GM19324 (cell line): ENCODE results near the gene NSD2.
A peak's percentile ranks its signal among the peaks of the same experiment; 100 is the strongest.
"Not testable (repeated sequence)": the region's sequence is repeated elsewhere in the genome, so short reads cannot be mapped to it uniquely, and the experiment has no call there.

Experiments
- ATAC-seq: cut with Tn5 transposase; IDR thresholded peaks from one replicate; pipeline ENCODE4 v1.9.1; 2021; ENCODE audit warnings: mild to moderate bottlenecking, moderate library complexity; ENCODE audit not compliant: unreplicated experiment, low FRiP score

The NSD2 gene

GRCh38 chr4:1841201-1841886, 29.8 kb upstream of the NSD2 start:
- ATAC-seq = no peak

DNA sequence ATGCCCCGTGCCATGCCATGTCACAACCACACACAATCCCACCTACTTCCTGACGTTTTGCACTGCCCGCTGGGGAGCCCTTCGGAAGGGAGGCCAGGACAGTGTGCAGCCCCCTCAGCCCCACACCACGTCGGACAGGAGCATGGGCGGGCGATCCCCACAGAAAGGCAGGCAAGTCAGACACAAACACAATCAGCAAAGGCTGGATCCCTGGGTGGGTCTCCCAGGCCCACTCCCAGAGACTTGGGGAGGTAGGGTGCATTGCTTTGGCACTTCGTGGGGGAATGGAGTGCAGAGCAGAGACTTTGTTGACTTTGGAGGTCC, 29.3 kb upstream of the NSD2 start:
- no peak for ATAC-seq

DNA sequence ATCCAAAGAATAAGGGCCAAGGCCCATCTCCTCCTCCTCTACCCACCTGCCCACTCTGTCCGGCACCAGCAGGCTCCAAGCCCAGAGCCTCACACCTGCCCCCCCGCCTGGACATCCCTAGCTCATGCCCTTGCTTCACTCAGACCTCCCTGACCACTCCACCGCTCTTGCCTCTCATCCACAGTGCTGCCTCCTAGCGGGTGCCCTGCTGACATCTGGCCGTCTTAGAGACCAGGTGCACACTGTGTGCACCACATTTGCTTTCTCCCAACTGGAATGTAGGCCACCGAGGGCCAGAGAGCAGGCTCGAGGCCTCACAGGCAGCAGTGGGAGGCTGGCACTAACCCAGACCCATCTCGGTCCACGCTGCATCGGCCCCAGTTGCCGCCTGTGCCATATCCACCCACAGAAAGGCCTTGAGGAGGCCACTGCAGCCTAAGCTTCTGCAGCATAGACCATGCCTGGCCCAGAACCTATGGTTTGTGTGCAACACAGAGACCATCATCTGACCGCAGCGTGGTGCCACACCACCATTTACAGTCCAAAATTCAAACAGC, 28.8 kb upstream of the NSD2 start:
- ATAC-seq = no peak

DNA sequence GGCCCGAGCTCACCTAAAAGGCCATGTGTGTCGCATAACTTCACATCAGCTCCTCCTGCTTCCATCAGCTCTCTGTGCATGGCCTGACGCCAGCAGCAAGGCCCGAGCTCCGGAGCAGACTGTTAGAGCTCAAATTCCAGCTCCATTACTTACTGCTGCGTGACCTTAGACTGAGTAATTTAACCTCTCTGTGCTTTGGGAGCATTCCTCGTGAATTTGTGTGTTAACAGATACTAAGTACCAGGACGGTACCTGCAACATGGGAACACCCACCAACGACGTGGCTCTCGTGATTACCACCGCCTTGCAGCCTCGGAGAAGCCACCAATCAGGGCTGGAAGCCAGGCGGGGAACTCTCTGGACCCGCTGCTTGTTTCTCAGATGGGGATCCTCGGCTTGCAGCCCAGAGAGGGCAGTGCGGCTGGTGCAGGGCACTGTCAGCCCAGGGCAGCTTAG, 28.2 kb upstream of the NSD2 start:
- ATAC-seq = no peak

DNA sequence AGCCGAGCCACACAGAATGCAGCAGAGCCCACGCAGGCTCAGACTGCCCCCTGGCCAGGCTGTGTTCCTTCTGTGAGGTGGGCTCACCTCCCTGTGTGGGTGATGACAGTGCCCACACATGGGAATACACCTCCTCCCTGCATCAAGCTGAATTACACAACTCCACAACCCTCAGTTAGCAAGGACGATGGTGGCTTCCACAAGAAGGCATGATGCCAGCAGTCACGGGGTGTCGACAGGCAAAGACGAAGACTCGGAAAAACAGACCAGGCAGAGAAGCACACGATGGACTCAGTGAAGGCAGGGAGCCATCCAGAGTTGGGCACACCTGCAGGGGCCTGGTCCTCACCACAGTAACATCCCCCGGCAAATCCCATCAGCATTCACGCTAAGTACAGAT, 27.3 kb upstream of the NSD2 start:
- ATAC-seq = no peak

DNA sequence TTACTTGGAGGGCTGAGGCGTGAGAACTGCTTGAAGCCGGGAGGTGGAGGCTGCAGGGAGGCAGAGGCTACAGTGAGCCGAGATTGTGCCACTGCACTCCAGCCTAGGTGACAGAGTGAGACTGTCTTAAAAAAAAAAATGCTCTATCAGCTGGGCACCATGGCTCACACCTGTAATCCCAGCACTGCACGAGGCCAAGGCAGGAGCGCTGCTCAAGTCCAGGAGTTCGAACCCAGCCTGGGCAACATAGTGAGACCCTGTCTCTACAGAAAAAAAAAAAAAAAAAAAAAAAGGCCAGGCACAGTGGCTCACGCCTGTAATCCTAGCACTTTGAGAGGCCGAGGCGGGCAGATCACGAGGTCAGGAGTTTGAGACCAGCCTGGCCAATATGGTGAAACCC, 26.6 kb upstream of the NSD2 start:
- not testable (repeated sequence) for ATAC-seq

GRCh38 chr4:1846580-1846979, 24.6 kb upstream of the NSD2 start:
- no peak for ATAC-seq

- no peak for ATAC-seq
These were observed 20.9 kb upstream of the NSD2 start for GRCh38 chr4:1850276-1850675.

DNA sequence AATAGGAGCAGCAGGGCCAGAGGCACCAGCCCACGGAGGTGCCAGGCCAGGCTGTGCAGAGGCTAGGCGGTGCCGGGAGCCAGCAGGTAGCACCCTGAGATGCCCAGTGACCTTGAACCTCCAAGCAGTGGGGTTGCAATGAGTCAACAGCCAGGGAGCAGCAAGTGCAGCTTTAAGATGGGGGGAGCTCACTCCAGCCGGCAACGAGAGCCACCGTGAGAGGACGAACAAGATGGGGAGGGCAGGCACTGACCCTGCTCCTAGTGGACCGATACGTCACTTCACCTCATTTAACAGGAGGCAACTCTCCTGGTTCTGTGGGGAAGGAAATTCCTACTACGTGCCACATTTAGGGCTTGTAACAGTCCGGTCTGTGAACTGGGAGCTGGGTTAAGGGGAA, 20.0 kb upstream of the NSD2 start:
- no peak for ATAC-seq

- ATAC-seq = no peak
These were observed 19.4 kb upstream of the NSD2 start for GRCh38 chr4:1851575-1852410.

GRCh38 chr4:1852904-1853623, 18.1 kb upstream of the NSD2 start:
- ATAC-seq = no peak

- ATAC-seq = no peak
These were observed 16.4 kb upstream of the NSD2 start for GRCh38 chr4:1854752-1855151.

GRCh38 chr4:1855333-1856070, 15.7 kb upstream of the NSD2 start:
- peak; percentile 10 for ATAC-seq

- ATAC-seq = peak; percentile 95
These were observed 14.9 kb upstream of the NSD2 start, which contains the start of gene LETM1 for GRCh38 chr4:1856071-1856942. Gene LETM1 (minus strand): TSS chr4:1856156. CDS start chr4:1855950, 206 bp downstream.

- no peak for ATAC-seq
These were observed 14.1 kb upstream of the NSD2 start for GRCh38 chr4:1856943-1857699.

- ATAC-seq = no peak
These were observed 13.3 kb upstream of the NSD2 start for GRCh38 chr4:1857931-1858330.

GRCh38 chr4:1859389-1859753, 11.8 kb upstream of the NSD2 start:
- no peak for ATAC-seq

- ATAC-seq = no peak
These were observed 8.9 kb upstream of the NSD2 start for GRCh38 chr4:1862055-1862911.
